Activated T-helper 2 cell treated with anti-CD3 and anti-CD28 coated beads, Interferon-gamma antibody, Interleukin-2, Interleukin-4, amounts not matched to agents 10 μg/mL and 5 μg/mL and 100 μg/mL, durations not matched to agents 14 hours and 24 hours and 36 hours (primary cell): Measurements from ENCODE around the gene SLITRK1. TPM values are rescaled to one million over a fixed set of nuclear protein-coding genes. Genes with fewer than 3 reads are reported as not detected.

Experiments used
- DNase-seq: peaks from one replicate; pipeline ENCODE4 v3.0.0; 2021; ENCODE audit warnings: low spot score
- H3K27ac Mint-ChIP-seq: one replicate; pipeline ENCODE4 v1.8.0; 2021; ENCODE audit warnings: mixed read lengths
- H3K27me3 Mint-ChIP-seq: one replicate; pipeline ENCODE4 v1.8.0; 2021; ENCODE audit warnings: low read depth, mixed read lengths
- H3K36me3 Mint-ChIP-seq: one replicate; pipeline ENCODE4 v1.8.0; 2021; ENCODE audit warnings: low read depth, mixed read lengths
- H3K4me1 Mint-ChIP-seq: one replicate; pipeline ENCODE4 v1.8.0; 2021; ENCODE audit warnings: low read depth, mixed read lengths
- H3K4me3 Mint-ChIP-seq: one replicate; pipeline ENCODE4 v1.8.0; 2021; ENCODE audit warnings: low read depth, mild to moderate bottlenecking, moderate library complexity, mixed read lengths
- H3K9me3 Mint-ChIP-seq: one replicate; pipeline ENCODE4 v1.8.0; 2021; ENCODE audit warnings: mixed read lengths
- intact Hi-C: fragments of 100-400 bp; cut with micrococcal nuclease; formaldehyde crosslinking; loops from one replicate; pipeline ENCODE4 v1.15.1; 2023
- total RNA-seq: library from RNA; stranded (reverse); gene quantifications from 2 replicates; pipeline ENCODE4 v1.2.3, GENCODE V29; 2022

The SLITRK1 gene
- total RNA-seq, 1 donor from 2014 or later = not detected

DNA sequence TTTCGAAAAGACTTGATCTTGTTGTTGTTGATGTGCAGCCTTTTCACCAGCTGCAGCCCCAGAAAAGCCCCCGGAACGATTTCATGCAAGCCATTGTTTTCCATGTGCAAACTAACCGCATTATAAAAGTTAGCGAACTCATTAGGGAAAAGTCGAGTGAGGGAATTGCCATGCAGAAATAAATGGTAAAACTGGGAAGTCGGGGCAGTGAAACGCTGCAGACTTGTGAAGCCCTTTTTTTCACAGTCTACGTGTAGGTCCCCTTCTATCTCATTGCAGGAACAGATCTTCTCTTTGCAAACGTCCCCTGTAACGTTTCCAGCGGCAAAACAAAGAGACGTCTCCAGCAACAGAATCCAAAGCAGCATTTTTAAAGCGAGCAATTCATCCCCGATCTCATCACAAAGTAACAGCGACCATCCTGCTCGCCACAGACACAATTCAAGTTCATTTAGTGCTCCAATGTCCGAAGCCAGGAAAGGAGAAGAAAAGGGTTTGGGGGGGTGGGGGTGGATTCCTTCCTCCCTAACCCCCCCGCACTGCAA lies 1.1 kb downstream of the SLITRK1 start:
- no peak overlapping the region for H3K27ac Mint-ChIP-seq

DNA sequence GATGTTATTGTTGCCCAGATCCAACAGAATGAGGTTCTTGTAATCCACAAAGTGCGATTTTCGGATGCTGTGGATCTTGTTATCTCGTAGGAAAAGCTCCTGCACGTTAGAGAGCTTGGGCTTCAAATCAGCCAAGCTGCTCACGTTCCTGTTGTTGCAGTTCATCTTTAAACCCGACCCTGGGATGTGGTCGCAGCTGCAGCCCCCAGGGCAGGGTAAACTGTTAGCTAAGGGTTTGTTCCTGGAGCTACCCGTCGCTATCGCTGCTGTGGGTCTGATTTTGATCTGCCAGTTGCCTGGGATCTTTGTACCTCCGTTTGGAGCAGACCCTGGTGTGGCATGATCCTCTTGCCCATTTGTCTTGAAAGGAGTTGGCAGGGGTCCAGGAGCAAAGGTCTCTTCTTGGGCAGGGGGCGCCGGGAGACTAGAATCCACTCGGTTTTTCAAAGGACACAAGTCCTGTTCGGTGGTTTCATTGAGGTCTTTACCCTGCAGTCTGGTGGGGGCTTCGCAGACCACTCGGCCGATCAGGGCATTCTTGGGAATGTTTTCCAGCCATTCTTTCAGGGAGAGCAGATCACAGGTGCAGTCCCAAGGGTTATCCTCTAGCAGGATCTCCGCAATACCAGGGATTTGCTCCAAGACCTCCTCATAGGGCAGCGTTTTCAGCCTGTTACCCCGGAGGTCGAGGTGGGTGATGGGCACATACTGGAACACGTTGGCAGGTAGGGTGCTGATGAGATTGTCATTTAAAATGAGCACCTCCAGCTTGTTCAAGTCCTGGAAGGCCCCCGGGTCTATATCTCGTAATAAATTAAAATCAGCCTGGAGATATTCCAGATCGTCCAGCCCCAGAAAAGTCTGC lies 1.8 kb downstream of the SLITRK1 start:
- intact Hi-C loops = loop anchor here (10.0 kb wide), 1 partner anchor 254 kb away; no protein-coding TSS in a partner anchor
- no peaks in the 10 kb centered on the region for H3K9me3 Mint-ChIP-seq
- H3K27ac Mint-ChIP-seq = no peak overlapping the region
- no peak for DNase-seq
- H3K4me3 Mint-ChIP-seq = no peak overlapping the region
- peaks cover 47% of the 10 kb centered on the region for H3K27me3 Mint-ChIP-seq
- no peaks in the 10 kb centered on the region for H3K36me3 Mint-ChIP-seq
- peaks cover 5% of the 10 kb centered on the region for H3K4me1 Mint-ChIP-seq

More for the DNA sequence above, 1.1 kb downstream of the SLITRK1 start:
- DNase-seq = no peak
- no peaks in the 10 kb centered on the region for H3K36me3 Mint-ChIP-seq
- peaks cover 47% of the 10 kb centered on the region for H3K27me3 Mint-ChIP-seq
- no peaks in the 10 kb centered on the region for H3K9me3 Mint-ChIP-seq
- peaks cover 5% of the 10 kb centered on the region for H3K4me1 Mint-ChIP-seq
- intact Hi-C loops = loop anchor here (10.0 kb wide), 1 partner anchor 254 kb away; no protein-coding TSS in a partner anchor
- H3K4me3 Mint-ChIP-seq = no peak overlapping the region

DNA sequence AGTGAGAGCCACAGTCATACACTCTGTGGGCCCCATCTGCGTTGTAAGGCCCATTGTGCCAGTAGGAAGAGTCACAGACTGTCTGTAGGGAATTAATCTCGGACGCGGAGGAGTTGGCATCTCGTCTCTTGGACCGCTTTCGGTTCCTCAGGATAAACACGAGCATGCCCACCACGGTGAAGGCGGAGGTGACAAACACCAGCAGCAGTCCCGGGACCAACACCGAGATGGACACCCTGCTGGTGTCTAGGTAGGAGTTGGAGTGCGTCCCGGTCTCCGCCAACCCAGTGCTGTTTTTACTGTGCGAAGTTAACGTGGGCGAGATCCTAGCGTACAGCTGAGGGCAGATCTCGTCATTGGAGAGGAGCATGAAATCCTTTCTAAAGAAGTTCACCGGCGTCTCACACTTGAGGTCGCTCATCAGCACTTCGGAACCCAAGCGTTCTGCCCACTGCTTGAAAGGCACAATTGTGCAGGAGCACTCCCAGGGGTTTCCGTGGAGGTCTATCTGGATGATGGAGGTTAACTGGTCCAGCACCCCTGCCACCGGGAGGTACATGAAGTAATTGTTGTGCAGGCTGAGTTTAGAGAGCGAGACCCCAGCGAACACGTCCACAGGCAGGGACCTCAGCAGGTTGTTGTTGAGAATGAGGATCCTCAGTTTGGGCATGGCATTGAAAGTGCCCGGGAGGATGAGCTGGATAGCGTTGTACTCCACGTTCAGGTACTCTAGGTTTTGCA lies 2.7 kb downstream of the SLITRK1 start:
- no peak overlapping the region for H3K27ac Mint-ChIP-seq
- H3K4me3 Mint-ChIP-seq = peak overlapping the region; percentile 30
- H3K4me1 Mint-ChIP-seq = peaks cover 5% of the 10 kb centered on the region
- DNase-seq = no peak
- intact Hi-C loops = loop anchor here (10.0 kb wide), 1 partner anchor 255 kb away; no protein-coding TSS in a partner anchor
- no peaks in the 10 kb centered on the region for H3K9me3 Mint-ChIP-seq
- H3K27me3 Mint-ChIP-seq = peaks cover 47% of the 10 kb centered on the region
- H3K36me3 Mint-ChIP-seq = no peaks in the 10 kb centered on the region

DNA sequence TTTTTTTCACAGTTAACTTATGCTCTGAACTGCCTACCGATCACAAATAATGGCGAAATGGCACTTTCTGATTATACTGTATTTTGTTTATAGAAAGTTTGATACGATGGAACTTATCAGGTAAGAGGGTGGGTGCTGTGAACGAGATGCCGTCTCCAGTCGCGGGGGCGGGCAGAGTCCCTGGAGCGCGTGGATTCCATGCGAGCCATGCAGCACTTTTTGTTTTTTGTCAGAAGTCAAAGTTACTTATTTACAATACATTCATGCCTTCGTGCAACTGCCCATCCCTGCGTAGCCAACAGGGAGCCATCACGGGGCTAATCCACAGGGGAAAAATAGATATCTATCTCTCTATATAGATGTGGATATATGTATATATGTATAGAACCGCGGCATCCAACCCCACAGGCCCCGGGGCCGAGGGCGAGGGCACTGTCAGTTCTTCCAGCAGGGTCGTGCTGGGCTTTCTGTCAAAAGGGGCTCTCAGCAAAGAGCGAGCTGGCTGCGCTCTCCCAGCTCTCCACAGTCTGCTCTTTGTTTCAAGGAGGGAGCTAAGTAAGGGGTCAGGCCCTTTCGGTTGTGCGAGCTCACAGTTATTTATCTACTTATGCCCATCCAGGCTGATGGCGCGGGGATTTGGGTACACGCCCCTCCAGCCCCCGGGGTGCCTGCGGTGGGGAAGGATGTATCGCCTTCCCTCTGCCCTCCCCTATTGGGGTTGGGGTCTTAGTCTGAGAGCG lies 3.4 kb downstream of the SLITRK1 start:
- Mint-ChIP-seq H3K9me3 (no peaks in the 10 kb centered on the region), H3K36me3 (no peaks in the 10 kb centered on the region), H3K27ac (no peak overlapping the region), H3K27me3 (peaks cover 45% of the 10 kb centered on the region), H3K4me3 (peak overlapping the region; percentile 30), H3K4me1 (peaks cover 5% of the 10 kb centered on the region)
- no peak for DNase-seq
- intact Hi-C loops = no loop called here

DNA sequence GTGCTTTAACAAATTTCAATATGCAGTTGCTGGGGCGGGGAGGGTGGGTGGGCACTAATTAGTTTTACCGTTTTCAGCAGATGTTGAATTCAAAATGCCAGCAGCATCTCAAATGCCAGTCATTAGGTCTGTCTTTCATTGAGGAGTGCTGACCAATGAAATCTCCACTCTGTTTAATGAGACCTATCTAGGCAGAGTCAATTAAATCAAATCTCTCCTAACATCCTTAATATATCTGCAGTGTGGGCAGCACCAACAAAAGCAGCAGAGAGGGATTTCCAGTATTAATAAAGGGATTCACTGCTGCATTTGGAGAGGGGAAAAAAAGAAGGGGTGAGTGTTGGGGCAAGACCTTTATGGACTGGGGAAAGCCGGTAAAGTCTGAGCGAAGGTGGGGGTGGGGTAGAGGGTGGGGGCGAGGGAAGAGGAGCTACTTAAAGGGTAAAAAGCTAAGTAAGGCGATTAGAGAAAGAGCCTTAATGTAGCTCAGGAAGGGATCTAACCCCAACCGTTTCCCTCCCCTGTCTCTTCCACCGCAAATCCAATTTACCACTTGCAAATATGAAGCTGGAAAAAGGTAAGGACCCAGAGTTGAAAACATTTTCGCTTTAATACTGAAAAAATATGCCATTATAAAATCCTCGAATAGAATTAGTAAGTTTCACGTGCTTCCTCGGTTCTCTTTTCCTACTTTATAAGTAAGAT lies 4.5 kb downstream of the SLITRK1 start:
- Mint-ChIP-seq H3K4me3 (no peak overlapping the region), H3K27me3 (peaks cover 37% of the 10 kb centered on the region), H3K27ac (no peak overlapping the region), H3K36me3 (no peaks in the 10 kb centered on the region), H3K4me1 (peaks cover 5% of the 10 kb centered on the region), H3K9me3 (no peaks in the 10 kb centered on the region)
- intact Hi-C loops = no loop called here
- DNase-seq = no peak

DNA sequence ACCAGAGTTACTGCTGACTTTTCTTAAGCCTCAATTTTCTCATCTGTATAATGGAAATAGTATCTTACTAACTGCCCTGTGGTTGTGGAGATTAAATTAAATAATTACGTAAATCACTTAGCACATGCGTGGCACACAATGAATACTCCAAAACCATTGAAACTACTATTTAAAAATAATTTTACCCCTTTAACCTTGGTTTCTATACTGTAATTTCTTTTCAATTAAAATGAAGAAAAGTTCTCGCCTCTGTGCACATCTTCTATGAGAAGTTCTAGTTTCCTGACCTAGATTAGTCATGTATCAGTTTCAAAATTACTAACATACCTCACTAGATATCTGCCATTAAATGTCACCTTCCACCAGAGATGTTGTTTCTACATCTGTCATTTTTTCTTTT lies 5.7 kb downstream of the SLITRK1 start:
- Mint-ChIP-seq H3K36me3 (no peaks in the 10 kb centered on the region), H3K27ac (no peak overlapping the region), H3K27me3 (peaks cover 28% of the 10 kb centered on the region), H3K4me1 (peaks cover 5% of the 10 kb centered on the region), H3K4me3 (no peak overlapping the region), H3K9me3 (no peaks in the 10 kb centered on the region)
- intact Hi-C loops = no loop called here
- no peak for DNase-seq

DNA sequence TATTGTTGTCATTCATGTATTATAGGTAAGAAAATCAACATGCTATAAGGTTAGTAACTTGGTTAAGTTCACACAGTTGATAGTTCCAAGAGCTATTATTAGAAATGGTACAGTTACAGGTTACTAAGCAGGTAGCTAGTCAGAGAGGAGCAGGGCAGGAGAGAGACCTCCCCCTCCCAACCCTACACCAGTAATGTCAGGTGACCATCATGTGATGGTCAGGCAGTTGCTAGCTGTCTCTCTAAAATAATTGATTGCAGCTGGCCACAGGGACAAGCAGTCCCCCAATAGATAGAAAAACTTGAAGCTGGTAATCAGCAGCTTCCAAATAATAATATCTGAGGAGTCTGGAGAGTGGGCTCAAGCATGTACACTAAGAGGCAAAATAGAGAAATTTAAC lies 14.6 kb downstream of the SLITRK1 start:
- Mint-ChIP-seq H3K4me3 (no peak overlapping the region), H3K4me1 (no peaks in the 10 kb centered on the region), H3K27ac (no peak overlapping the region), H3K9me3 (no peaks in the 10 kb centered on the region), H3K36me3 (no peaks in the 10 kb centered on the region), H3K27me3 (no peaks in the 10 kb centered on the region)
- intact Hi-C loops = no loop called here
- no peak for DNase-seq

DNA sequence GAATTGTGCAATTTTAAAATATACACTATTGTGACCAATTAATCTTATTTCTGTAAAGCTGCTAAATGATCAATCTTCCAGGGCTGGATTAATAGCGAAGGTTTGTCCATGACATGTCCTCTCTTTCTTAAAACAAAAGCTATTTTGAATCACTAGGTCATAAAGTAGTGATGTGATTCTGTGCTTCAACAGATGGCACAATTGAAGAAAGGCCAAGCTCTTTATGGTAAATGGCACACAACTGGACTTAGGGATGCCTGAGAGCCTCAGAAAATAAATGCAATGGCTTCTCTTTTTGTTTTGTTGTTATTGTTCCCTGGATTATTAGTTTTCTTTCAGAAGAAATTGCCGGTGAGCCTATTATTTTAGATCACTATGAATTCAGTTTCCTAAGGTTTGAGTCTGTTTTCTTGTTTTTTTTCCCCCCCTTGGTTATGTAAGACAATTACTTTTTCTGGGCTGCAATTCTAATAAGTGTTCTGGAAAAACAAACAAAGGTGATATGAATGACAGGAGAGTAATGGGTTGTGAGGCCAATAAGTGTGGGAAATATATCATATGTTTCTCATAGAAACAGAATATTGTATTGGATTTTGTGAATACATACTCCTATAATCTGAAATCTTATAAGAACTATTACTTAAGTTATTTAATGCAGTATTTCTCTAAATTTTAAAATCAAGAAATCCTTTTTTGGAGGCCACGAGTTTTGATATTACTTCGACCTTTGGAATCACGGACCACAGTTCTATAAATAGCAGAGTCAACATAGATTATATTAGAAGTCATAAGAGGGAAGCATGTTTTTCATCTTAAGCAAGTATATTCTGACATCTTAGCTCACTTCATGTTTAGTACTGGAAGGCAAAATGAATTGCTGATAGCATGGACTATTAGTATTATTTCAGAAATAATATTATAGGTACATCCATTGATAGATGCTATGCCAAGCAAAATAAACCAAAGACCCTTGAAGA lies 16.8 kb downstream of the SLITRK1 start:
- intact Hi-C loops = no loop called here
- H3K36me3 Mint-ChIP-seq = no peaks in the 10 kb centered on the region
- no peak overlapping the region for H3K27ac Mint-ChIP-seq
- peaks cover 3% of the 10 kb centered on the region for H3K9me3 Mint-ChIP-seq
- H3K4me3 Mint-ChIP-seq = no peak overlapping the region
- no peaks in the 10 kb centered on the region for H3K4me1 Mint-ChIP-seq
- no peak for DNase-seq
- H3K27me3 Mint-ChIP-seq = no peaks in the 10 kb centered on the region

DNA sequence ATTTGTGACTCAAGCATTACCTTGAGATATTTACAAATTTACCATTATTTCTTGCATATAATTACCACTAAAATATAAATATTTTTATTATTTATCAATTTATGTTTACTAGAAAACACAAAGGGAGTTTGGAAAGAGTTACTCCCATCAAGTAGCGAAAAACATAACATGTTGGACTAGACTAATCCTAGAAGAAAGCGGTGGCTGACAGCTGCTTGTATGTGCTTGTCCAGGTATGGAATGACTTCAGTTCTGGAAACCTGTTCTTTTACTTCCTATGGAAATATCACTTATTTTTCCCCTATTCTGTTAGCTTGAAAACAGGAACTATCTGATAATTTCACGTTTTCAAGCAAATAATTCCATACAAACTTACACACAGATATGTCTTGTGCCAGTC lies 28.5 kb downstream of the SLITRK1 start:
- Mint-ChIP-seq H3K4me1 (no peaks in the 10 kb centered on the region), H3K4me3 (no peak overlapping the region), H3K36me3 (no peaks in the 10 kb centered on the region), H3K9me3 (no peaks in the 10 kb centered on the region), H3K27me3 (no peaks in the 10 kb centered on the region), H3K27ac (no peak overlapping the region)
- intact Hi-C loops = no loop called here
- DNase-seq = no peak

DNA sequence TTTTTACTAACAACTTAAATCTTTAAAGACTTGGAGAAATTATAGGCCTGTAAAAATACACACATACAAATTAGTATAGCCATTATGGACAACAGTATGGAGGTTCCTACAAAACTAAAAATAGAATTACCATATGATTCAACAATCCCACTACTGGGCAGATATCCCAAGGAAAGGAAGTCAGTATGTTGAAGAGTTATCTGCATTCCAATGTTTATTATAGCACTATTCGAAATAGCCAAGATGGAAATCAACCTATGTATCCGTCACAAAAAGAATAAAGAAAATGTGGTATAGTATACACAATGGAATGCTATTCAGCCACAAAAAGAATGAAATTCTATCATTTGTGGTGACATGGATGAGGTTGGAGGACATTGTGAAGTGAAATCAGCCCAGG lies 37.2 kb downstream of the SLITRK1 start:
- H3K4me1 Mint-ChIP-seq = no peaks in the 10 kb centered on the region
- no peak for DNase-seq
- H3K27me3 Mint-ChIP-seq = no peaks in the 10 kb centered on the region
- H3K27ac Mint-ChIP-seq = no peak overlapping the region
- peaks cover 12% of the 10 kb centered on the region for H3K9me3 Mint-ChIP-seq
- no peak overlapping the region for H3K4me3 Mint-ChIP-seq
- intact Hi-C loops = no loop called here
- no peaks in the 10 kb centered on the region for H3K36me3 Mint-ChIP-seq

DNA sequence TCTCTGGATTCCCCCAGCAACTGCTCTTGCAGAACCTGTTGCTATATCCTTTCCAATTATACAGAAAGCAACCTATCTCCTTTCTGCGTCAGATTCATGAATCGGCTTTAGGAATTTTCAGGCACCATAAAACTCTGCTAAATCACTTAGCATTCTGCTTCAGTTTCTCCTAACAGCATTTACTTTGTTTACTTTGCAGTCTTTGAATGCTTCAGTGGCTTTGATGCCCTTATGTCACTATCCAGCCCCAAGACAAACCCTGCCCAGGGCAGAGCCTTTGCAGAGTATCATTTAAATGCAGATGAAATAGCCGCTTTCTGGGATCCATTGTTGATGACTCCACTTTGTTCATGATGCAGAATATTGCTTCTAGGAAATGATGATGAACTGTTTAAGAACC lies 43.1 kb downstream of the SLITRK1 start:
- Mint-ChIP-seq H3K36me3 (no peaks in the 10 kb centered on the region), H3K27ac (no peak overlapping the region)
- intact Hi-C loops = no loop called here

More for the DNA sequence above, 43.1 kb downstream of the SLITRK1 start:
- no peaks in the 10 kb centered on the region for H3K4me1 Mint-ChIP-seq
- peaks cover 8% of the 10 kb centered on the region for H3K9me3 Mint-ChIP-seq
- no peak for DNase-seq
- H3K27me3 Mint-ChIP-seq = no peaks in the 10 kb centered on the region
- H3K4me3 Mint-ChIP-seq = no peak overlapping the region
